GM18507 (cell line): ENCODE data around the gene GMPPA.

Source experiments
- DNase-seq: peaks from one replicate; pipeline ENCODE4 v3.0.0; 2011; ENCODE audit warnings: low read depth; ENCODE audit not compliant: insufficient read length; ENCODE audit errors: extremely low spot score
- FAIRE-seq: peaks from 2 replicates; lab custom pipeline; 2011; peaks lifted over from hg19 to GRCh38; lab: Jason Lieb, UNC

The GMPPA gene

DNA sequence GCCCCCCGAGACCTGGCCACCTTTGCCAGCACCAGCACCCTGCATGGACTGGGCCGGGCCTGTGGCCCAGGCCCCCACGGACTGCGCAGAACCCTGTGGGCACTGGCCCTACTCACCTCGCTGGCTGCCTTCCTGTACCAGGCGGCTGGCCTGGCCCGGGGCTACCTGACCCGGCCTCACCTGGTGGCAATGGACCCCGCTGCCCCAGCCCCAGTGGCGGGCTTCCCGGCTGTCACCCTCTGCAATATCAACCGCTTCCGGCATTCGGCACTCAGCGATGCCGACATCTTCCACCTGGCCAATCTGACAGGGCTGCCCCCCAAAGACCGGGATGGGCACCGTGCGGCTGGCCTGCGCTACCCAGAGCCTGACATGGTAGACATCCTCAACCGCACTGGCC lies 16.1 kb downstream of the GMPPA start:
- DNase-seq (no peak), FAIRE-seq (no peak)

GRCh38 chr2:219515874-219516629 lies 17.4 kb downstream of the GMPPA start:
- FAIRE-seq: no peak
- no peak for DNase-seq

- no peak for FAIRE-seq
- DNase-seq: no peak
Observed at GRCh38 chr2:219516888-219517287, 18.2 kb downstream of the GMPPA start.

DNA sequence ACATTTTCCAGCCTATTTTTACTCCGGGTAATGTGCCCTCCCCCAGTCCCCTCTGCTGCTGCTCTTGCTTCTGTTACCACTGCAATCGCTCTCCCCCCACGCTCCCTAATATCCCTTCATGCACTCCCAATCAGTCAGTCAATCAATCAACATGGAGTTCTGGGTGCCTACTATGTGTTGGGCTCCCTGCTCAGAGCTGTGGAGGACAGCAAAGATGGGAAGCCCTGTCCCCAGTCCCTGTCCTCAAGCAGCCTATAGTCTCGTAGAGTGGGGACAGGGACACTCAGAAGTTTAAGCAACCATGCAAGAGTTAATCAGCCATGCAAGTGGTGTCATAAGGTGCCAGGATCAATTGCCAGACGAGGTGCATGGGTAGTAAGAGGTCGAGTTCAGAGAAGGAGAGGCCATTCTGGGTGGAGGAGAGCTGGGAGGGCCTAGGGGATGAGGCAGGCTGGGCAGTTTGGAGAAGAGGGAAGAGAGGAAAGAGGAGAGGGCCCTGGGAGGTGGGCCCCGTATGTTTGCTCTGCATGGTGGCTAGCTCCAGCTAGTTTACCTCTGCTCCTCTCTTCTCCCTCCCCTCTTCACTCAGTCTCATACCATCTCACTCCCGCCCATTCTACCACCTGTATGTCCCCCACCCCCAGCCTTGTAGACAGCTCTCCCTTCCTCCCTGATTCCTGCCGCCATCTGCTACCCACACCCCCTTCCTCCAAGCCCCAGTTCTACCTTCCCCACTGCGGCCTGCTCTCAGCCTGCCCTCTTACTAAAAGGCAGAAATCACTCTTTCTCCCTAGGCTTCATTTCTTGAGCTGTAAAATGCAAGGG lies 19.5 kb downstream of the GMPPA start:
- DNase-seq (no peak), FAIRE-seq (no peak)

- FAIRE-seq (no peak), DNase-seq (no peak)
Observed at GRCh38 chr2:219519526-219519916, 20.8 kb downstream of the GMPPA start.

DNA sequence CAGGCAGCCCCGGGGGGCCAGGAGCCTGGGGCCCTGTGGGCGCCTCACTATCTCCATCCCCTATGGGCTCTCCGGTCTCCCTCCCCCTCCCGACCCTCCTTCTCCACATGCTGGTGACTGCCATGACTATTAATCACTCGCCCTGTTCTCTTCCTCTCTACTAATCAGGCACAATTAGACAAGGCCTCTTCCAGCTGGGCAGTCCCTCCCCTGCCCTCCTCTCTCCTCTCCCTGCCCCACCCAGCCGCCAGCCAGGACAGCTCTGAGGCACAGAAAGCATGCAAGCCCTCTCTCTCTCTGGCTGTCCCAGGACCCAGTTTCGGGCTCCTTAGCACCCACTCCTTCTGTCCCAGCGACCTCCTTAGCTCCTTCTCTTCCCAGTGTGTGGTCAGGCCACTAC lies 21.4 kb downstream of the GMPPA start:
- no peak for FAIRE-seq
- DNase-seq: no peak

- FAIRE-seq: no peak
- no peak for DNase-seq
Observed at GRCh38 chr2:219521066-219521880, 22.6 kb downstream of the GMPPA start.

DNA sequence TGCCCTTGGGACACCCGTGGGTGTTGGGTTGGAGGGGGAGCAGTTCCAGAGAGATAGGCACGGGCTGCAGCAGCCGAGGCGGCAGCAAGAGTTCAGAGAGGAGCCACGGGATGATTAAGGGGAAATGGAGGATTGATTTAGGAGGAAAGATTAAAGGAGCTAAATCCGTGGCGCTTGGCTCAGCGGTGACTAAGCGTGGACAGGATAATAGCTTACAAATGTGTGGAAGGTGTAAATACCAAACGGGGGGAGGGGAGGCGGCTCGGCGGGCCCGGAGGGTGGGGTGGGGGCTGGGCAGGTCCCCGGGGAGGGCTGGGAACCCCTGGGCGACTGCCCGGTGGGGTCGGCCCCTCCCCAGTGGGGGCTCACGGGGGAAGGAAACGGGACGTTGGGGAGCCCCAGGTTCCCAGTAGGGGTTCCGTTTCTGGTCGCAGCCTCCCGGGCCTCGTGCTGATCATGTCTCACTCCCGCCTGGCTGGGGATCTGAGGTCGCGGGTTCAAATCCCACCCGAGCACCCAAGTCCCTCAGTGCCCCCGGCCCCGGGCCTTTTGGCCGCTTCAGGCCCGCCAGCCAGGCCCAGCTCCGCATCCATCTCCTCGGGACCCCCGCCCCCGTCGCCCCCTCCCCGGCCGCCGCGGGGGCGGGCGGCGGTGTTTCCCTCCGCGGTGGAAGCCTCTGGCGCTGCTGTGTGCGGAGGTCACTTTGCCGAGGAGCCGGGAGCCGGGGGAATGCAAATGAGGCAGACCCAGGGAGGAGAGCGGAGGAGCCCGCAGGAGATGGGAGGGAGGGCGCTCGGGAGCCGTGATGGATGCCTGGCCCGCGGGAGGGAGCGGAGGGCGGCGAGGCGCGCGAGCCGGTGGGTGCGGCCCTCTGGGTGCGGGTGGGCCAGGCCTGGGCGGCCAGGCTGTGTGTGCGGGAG lies 23.7 kb downstream of the GMPPA start:
- no peak for FAIRE-seq
- DNase-seq: no peak

- FAIRE-seq (no peak), DNase-seq (no peak)
Observed at GRCh38 chr2:219523031-219523671, 24.5 kb downstream of the GMPPA start.

- FAIRE-seq (no peak), DNase-seq (no peak)
Observed at GRCh38 chr2:219524817-219525216, 26.1 kb downstream of the GMPPA start.

DNA sequence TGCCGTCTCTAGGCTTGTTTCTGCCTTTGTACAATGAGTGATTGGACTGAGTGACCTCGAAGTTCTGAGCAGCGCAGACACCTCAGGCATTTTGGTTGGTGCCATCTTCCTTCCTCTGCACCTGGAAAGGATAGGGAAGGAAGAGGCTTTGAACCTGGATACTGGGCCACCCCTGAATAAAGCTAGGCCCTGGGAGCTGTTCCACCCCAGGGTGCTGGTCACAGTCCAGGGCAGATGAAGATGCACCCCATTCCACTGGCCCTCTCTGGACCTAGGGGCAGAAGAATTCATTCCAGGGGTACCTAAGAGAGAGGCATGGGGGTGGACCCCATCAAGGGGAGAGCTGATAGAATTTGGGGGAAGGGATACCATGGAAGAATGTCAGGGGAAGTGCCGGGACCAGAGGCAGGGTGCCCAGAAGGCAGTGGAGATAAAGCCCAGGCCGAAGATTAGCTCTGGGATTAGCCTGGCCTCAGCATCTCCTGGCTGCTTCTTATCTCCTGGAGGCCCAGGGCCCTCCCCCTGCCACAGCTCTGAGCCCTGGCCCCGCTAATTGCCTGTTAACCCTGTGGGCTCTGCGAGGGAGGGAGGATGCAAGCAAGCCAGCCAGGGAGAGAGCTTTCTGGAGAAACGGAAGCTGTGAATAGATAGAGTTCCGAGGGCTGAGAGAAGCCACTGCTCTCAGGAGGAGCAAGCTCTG lies 27.0 kb downstream of the GMPPA start:
- FAIRE-seq (no peak), DNase-seq (no peak)

- DNase-seq: no peak
- no peak for FAIRE-seq
Observed at GRCh38 chr2:219526320-219527075, 27.8 kb downstream of the GMPPA start.

- DNase-seq: no peak
- FAIRE-seq: no peak
Observed at GRCh38 chr2:219527076-219527394, 28.3 kb downstream of the GMPPA start.

GRCh38 chr2:219527472-219527871 lies 28.8 kb downstream of the GMPPA start:
- no peak for FAIRE-seq

DNA sequence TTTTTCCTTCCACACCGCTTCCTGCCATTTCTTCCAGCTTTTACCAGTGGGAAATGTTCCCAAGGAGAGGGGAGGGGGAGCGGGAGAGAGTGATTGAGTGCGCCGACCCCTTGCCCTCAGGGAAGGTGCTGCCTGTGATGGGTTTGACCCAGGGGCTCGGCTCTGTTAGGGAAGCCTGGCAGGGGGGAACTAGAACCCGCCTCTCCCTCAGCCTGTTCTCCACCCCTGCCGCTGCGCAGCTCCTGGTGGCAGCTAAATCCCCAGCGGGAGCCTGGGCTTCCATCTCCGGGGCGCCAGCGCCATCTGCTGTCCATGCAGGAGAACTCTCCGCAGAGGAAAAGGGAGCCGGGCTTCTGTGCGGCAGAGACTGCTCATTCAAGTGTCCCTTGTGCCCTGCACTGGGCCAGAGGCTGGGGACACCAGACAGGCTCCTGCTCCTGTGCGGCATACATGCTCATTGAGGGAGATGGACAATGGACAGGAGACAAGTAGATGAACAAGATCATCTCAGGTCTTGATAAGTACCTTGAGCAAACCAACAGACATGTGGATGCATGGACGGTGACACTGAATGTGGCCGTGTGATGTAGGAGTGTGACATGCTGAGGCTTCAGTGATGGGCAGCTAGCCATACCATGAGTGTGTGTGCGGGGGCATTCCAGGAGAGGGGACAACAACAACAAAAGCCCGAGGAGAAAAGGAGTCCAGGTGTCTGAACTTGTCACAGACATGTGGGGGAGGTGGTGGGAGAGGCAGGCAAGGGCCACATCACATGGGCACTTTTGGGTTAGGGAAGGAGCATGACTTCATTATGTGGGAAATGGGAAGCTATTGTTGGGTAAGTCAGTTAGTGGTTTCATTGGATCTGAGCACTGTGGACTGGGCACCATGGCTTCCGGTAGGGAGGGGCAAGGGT lies 31.6 kb downstream of the GMPPA start:
- FAIRE-seq: peak; percentile 78

More at GRCh38 chr2:219527472-219527871, 28.8 kb downstream of the GMPPA start:
- no peak for DNase-seq

DNA sequence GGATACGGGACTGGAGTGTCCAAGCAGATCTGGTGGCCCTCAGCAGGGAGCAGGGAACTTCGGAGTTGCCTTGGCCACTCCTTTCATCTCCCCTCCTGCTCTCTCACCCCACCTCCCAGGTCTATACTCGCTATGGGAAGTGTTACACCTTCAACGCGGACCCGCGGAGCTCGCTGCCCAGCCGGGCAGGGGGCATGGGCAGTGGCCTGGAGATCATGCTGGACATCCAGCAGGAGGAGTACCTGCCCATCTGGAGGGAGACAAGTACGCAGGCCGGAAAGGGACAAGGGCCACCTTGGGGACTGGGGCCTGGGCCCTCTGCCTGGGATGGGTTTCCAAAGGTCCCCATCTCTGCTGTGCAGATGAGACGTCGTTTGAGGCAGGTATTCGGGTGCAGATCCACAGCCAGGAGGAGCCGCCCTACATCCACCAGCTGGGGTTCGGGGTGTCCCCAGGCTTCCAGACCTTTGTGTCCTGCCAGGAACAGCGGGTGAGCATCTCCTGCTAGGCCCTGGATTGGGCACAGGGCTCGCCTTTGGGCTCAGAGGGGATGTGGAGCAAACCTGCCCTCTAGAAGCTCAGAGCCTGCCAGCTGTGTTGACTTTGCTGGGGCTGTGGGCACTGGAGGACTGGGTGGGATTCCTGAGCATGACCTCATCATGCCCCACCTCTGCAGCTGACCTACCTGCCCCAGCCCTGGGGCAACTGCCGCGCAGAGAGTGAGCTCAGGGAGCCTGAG lies 33.1 kb downstream of the GMPPA start:
- no peak for DNase-seq
- no peak for FAIRE-seq

More for the DNA sequence above, 31.6 kb downstream of the GMPPA start:
- peak; percentile 84 for DNase-seq
